ENCODE measurements around the gene RNU4-1.
"Not testable (repeated sequence)": the region's sequence is repeated elsewhere in the genome, so short reads cannot be mapped to it uniquely, and the experiment has no call there.

GRCh38 chr12:120336392-120336791 lies 43.4 kb upstream of the RNU4-1 start:
- not testable (repeated sequence) for TF ChIP-seq CTCF, POLR2A (IDR thresholded peaks at IDR 0.05)

Data from body of pancreas (tissue), 4 donors.